CD4-positive, alpha-beta memory T cell (primary cell): Measurements from ENCODE around the gene TMEM87B. TPM values are rescaled to one million over a fixed set of nuclear protein-coding genes. Genes with fewer than 3 reads are reported as not detected.
A peak's percentile ranks its signal among the peaks of the same experiment; 100 is the strongest.

Source experiments
- CTCF ChIA-PET: fragments of 350-600 bp; sonication (Branson Sonifier 250); formaldehyde crosslinking; loops from one replicate; lab custom pipeline; 2021; ENCODE audit warnings: inconsistent platforms; ENCODE audit not compliant: partially characterized antibody; lab: Charles Lee
- POLR2A ChIA-PET: fragments of 350-600 bp; sonication (Branson Sonifier 250); formaldehyde crosslinking; loops from one replicate; lab custom pipeline; 2021; ENCODE audit not compliant: partially characterized antibody; lab: Charles Lee
- DNase-seq, 5 donors: peaks; one replicate each; pipeline versions ENCODE4 v3.0.0 to v3.0.0-alpha.2; 2020 to 2022; ENCODE audit warnings: mixed read lengths in 1 of 5
- H3K27ac ChIP-seq: one replicate; pipeline ENCODE4 v1.7.0; 2013; ENCODE audit warnings: low read depth, low read length
- H3K27me3 ChIP-seq: 2 replicates; pipeline ENCODE4 v1.7.0; 2013; ENCODE audit warnings: mild to moderate bottlenecking, low read length, moderate library complexity; ENCODE audit not compliant: insufficient read depth
- H3K36me3 ChIP-seq: 2 replicates; pipeline ENCODE4 v1.7.0; 2013; ENCODE audit warnings: mild to moderate bottlenecking, low read length, moderate library complexity; ENCODE audit not compliant: insufficient read depth
- H3K4me1 ChIP-seq: 2 replicates; pipeline ENCODE4 v1.7.0; 2013; ENCODE audit warnings: mild to moderate bottlenecking, low read length, moderate library complexity; ENCODE audit not compliant: insufficient read depth
- H3K4me3 ChIP-seq, 2 donors: one replicate each; pipeline ENCODE4 v1.7.0; 2013; ENCODE audit warnings: low read length in 2 of 2, mild to moderate bottlenecking in 1 of 2
- H3K9me3 ChIP-seq, 2 donors: one replicate each; pipeline ENCODE4 v1.7.0; 2013; ENCODE audit warnings: low read length in 2 of 2, control low read depth in 1 of 2; ENCODE audit not compliant: control insufficient read depth in 1 of 2
- H3K27ac Mint-ChIP-seq, 7 donors: one replicate each; pipeline ENCODE4 v1.8.0; 2020 to 2021; ENCODE audit warnings: mixed read lengths in 7 of 7, mild to moderate bottlenecking in 6 of 7, inconsistent platforms in 3 of 7, moderate library complexity in 3 of 7
- H3K27me3 Mint-ChIP-seq, 2 donors: one replicate each; pipeline ENCODE4 v1.8.0; 2020 to 2021; ENCODE audit warnings: mixed read lengths in 2 of 2
- H3K36me3 Mint-ChIP-seq, 2 donors: one replicate each; pipeline ENCODE4 v1.8.0; 2020 to 2021; ENCODE audit warnings: mixed read lengths in 2 of 2, inconsistent platforms in 1 of 2, mild to moderate bottlenecking in 1 of 2
- H3K4me1 Mint-ChIP-seq, 4 donors: one replicate each; pipeline ENCODE4 v1.8.0; 2020 to 2021; ENCODE audit warnings: mixed read lengths in 4 of 4, mild to moderate bottlenecking in 1 of 4
- H3K4me3 Mint-ChIP-seq, 8 donors: one replicate each; pipeline ENCODE4 v1.8.0; 2020 to 2021; ENCODE audit warnings: mixed read lengths in 8 of 8, mild to moderate bottlenecking in 7 of 8, moderate library complexity in 6 of 8, inconsistent platforms in 3 of 8
- H3K9me3 Mint-ChIP-seq, 8 donors: one replicate each; pipeline ENCODE4 v1.8.0; 2020 to 2021; ENCODE audit warnings: mixed read lengths in 8 of 8, mild to moderate bottlenecking in 5 of 8, inconsistent platforms in 3 of 8, moderate library complexity in 1 of 8
- intact Hi-C: fragments of 100-400 bp; cut with micrococcal nuclease; formaldehyde crosslinking; loops from one replicate; pipeline ENCODE4 v1.15.1; 2023
- polyA plus RNA-seq, 2 donors: library from polyadenylated mRNA; unstranded; fragments of 300-500 nt; fragmentation: Illumina TruSeq; gene quantifications; one replicate each; pipeline ENCODE4 v1.2.3, GENCODE V29; 2021
- total RNA-seq, 2 experiments: library from RNA; stranded (reverse); gene quantifications; one replicate each; pipeline ENCODE4 v1.2.3, GENCODE V29; 2021

TMEM87B gene
- total and polyA plus RNA-seq, 4 experiments from 2014 or later: 12.5 to 28.7 (median 21.8) TPM

DNA sequence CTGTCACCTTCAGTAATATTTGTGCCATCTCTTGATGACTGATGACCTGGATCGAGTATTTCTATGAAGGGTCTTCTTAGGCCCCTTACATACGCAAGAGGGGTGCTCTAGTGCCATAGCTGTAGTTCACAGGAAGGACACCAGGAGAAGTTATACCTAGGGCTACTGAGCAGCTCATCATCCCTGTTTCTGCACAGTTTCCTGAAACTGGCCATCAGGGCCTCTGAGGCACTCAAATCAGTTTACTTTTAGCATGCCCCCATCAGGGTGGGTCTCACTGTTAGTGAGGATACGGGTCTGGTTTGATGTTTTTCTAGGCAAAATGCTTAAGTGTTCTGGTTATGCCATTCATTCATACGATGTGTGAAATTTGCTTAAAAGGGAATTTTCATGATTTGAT is 63.1 kb downstream of the TMEM87B start:
- H3K4me3 Mint-ChIP-seq: no peak overlapping the region
- no peak overlapping the region for H3K27ac Mint-ChIP-seq
- H3K4me1 Mint-ChIP-seq: no peaks in the 10 kb centered on the region
- H3K9me3 Mint-ChIP-seq: no peaks in the 10 kb centered on the region
- no peaks in the 10 kb centered on the region for H3K4me1 ChIP-seq
- H3K27me3 Mint-ChIP-seq: no peaks in the 10 kb centered on the region
- H3K36me3 ChIP-seq: peaks cover 7% of the 10 kb centered on the region
- H3K27me3 ChIP-seq: no peaks in the 10 kb centered on the region
- peaks cover 35 to 41% of the 10 kb centered on the region in 2 donors for H3K36me3 Mint-ChIP-seq
- ChIA-PET POLR2A (no interaction called here), CTCF (no interaction called here)
- intact Hi-C loops: no loop called here
- no peak overlapping the region for H3K27ac ChIP-seq
- DNase-seq: no peak
- H3K4me3 ChIP-seq: no peak overlapping the region
- H3K9me3 ChIP-seq: no peaks in the 10 kb centered on the region

DNA sequence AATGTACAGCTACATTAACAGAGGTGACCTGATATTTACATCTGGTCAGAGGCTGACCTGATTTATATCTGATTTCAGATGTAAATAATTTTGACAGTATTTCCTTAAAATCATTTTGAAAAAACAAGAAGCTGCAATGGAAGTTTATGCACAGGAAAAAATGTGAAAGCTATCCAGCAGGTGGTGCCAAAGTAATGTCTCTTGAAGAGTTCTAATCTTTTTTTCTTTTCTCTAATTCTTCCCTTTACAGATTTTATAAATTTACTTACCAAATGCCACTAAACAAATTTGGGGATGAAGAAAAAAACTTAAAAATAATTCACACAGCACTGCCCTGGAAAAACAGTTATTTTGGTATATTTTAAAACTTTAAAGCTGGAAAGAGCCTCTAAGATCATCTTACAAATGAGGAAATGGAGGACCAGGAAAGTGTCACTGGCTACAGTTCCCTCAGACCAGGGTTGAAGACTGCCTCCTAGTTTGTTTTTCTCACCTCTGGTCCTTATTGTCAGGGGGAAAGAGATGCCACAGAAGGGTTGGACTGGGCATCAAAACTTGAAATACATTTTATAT is 66.7 kb downstream of the TMEM87B start:
- Histone ChIP-seq H3K36me3 (peaks cover 7% of the 10 kb centered on the region), H3K4me3 (no peak overlapping the region), H3K4me1 (no peaks in the 10 kb centered on the region), H3K9me3 (no peaks in the 10 kb centered on the region), H3K27ac (no peak overlapping the region), H3K27me3 (no peaks in the 10 kb centered on the region)
- Mint-ChIP-seq H3K4me3 (no peak overlapping the region), H3K27ac (peak overlapping the region in 3 of 7 donors; percentile 16 to 68 (median 38)), H3K9me3 (peaks cover 0 to 15% (median under 1%) of the 10 kb centered on the region in 8 donors), H3K4me1 (no peaks in the 10 kb centered on the region), H3K27me3 (no peaks in the 10 kb centered on the region), H3K36me3 (peaks cover 21 to 35% of the 10 kb centered on the region in 2 donors)
- intact Hi-C loops: loop anchor here (1.0 to 5.0 kb wide), 3 partner anchors 45 to 138 kb away; no protein-coding TSS in a partner anchor
- peak; percentile 46 to 58 (median 52) for DNase-seq
- ChIA-PET CTCF (interaction anchor here (0.6 to 2.5 kb wide), 26 partner anchors 9 to 380 kb away, joined by 3 to 21 read pairs (median 4); partner anchors contain the start of genes FBLN7, RGPD8 and ZC3H8), POLR2A (interaction anchor here (0.8 to 1.1 kb wide), 6 partner anchors 60 to 461 kb away, joined by 3 to 5 read pairs (median 3); partner anchors contain the start of gene ZC3H8)

DNA sequence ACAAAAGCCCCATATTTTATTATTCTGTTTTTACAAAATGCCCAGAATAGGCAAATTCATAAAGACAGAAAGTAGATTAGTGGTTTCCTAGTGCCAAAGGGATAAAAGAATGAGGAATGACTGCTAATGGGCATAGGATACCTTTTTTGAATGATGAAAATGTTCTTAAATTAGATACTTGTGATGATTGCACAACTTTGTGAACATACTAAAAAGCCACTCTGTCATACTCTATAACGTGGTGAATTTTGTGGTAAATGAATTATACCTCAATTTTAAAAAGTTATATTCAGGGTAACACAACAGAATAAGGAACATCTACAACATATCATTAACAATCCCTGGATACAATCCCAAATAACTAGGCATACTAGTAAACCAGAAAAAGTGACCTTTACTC is 74.0 kb downstream of the TMEM87B start:
- Mint-ChIP-seq H3K4me3 (no peak overlapping the region), H3K27me3 (no peaks in the 10 kb centered on the region), H3K27ac (no peak overlapping the region), H3K4me1 (peaks cover 5 to 11% (median 9%) of the 10 kb centered on the region in 4 donors), H3K36me3 (peaks cover 0 to 12% of the 10 kb centered on the region in 2 donors), H3K9me3 (peaks cover 0 to 47% (median 20%) of the 10 kb centered on the region in 8 donors)
- H3K36me3 ChIP-seq: no peaks in the 10 kb centered on the region
- H3K27me3 ChIP-seq: no peaks in the 10 kb centered on the region
- CTCF ChIA-PET: no interaction called here
- intact Hi-C loops: no loop called here
- no peak overlapping the region for H3K27ac ChIP-seq
- POLR2A ChIA-PET: no interaction called here
- no peak overlapping the region for H3K4me3 ChIP-seq
- H3K4me1 ChIP-seq: no peaks in the 10 kb centered on the region
- DNase-seq: no peak
- H3K9me3 ChIP-seq: no peaks in the 10 kb centered on the region

DNA sequence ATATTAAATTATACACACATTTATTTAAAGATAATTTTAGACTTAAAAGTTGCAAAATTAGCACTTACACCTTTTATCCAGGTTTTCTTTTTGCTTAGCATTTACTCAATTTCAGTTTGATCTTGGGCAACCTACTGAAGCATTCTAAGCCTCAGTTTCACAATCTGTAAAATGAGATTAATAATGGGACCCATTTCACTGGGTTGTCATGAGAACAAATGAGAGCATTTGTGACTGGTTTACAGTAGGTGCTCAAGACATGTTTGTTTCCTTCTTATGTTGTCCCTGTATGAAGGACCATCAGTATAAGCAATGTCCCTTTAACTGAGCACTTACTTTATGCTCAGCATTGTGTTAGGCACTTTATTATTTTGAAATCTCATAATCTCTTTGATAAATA is 78.3 kb downstream of the TMEM87B start:
- no peak overlapping the region for H3K4me3 Mint-ChIP-seq
- H3K27me3 ChIP-seq: no peaks in the 10 kb centered on the region
- DNase-seq: no peak
- peaks cover 2 to 26% of the 10 kb centered on the region in 2 donors for H3K36me3 Mint-ChIP-seq
- H3K9me3 ChIP-seq: no peaks in the 10 kb centered on the region
- peaks cover 0 to 26% (median 12%) of the 10 kb centered on the region in 8 donors for H3K9me3 Mint-ChIP-seq
- intact Hi-C loops: no loop called here
- no peaks in the 10 kb centered on the region for H3K36me3 ChIP-seq
- H3K4me1 ChIP-seq: peaks cover 4% of the 10 kb centered on the region
- ChIA-PET CTCF (interaction anchor here (2.9 kb wide), 1 partner anchor 12 kb away, joined by 8 read pairs; no protein-coding TSS in a partner anchor), POLR2A (no interaction called here)
- H3K27ac ChIP-seq: no peak overlapping the region
- H3K4me3 ChIP-seq: no peak overlapping the region
- H3K27me3 Mint-ChIP-seq: peaks cover 12 to 14% of the 10 kb centered on the region in 2 donors
- no peak overlapping the region for H3K27ac Mint-ChIP-seq
- peaks cover 12 to 19% (median 15%) of the 10 kb centered on the region in 4 donors for H3K4me1 Mint-ChIP-seq

DNA sequence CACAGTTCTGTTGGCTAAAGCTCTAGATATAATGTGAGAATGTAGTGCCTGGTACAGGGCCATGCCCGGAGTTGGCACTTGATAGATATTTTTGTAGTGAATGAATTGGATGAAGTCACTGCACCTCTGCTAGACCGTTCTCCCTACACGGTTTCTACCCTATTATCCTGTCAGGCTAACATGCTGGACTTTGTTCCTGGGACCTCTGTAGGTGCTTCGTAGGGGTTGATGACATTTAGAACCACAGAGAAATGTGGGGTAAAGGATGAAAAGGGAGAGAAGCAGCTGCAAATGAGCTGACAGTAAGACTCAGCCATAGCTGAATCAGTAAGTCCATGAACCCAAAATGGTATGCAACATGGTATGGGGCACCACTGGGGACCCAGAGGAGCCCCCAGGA is 79.1 kb downstream of the TMEM87B start:
- Histone ChIP-seq H3K4me3 (no peak overlapping the region), H3K9me3 (no peaks in the 10 kb centered on the region), H3K27ac (no peak overlapping the region), H3K36me3 (no peaks in the 10 kb centered on the region), H3K4me1 (peaks cover 4% of the 10 kb centered on the region), H3K27me3 (no peaks in the 10 kb centered on the region)
- Mint-ChIP-seq H3K9me3 (peaks cover 0 to 23% (median 11%) of the 10 kb centered on the region in 8 donors), H3K36me3 (peaks cover 2 to 26% of the 10 kb centered on the region in 2 donors), H3K4me3 (no peak overlapping the region), H3K4me1 (peaks cover 12 to 19% (median 15%) of the 10 kb centered on the region in 4 donors), H3K27me3 (peaks cover 12 to 14% of the 10 kb centered on the region in 2 donors), H3K27ac (no peak overlapping the region)
- intact Hi-C loops: no loop called here
- ChIA-PET CTCF (interaction anchor here (2.9 kb wide), 1 partner anchor 12 kb away, joined by 8 read pairs; no protein-coding TSS in a partner anchor), POLR2A (interaction anchor here (1.2 kb wide), 1 partner anchor 49 kb away, joined by 3 read pairs; no protein-coding TSS in a partner anchor)
- DNase-seq: no peak

DNA sequence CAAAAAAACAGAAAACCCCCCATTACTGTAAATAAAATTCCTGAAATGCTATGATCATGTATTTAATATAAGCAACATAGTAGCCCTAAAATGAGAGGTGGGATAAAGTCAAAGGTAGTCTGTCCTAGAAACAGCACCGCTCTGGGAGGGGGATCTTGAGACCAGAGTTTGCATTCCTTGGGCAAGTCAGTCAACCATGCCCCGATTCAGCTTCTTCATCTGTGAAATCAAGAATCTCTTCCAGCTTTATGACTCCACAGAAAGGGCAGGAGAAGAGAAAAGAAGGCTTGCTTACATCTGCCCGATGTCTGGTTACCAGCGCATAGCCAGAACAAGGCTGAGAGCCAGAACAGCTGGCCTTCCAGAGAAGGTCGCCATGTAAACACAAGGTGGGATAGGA is 81.0 kb downstream of the TMEM87B start:
- H3K4me3 ChIP-seq: no peak overlapping the region
- intact Hi-C loops: no loop called here
- H3K4me1 ChIP-seq: peaks cover 4% of the 10 kb centered on the region
- ChIA-PET POLR2A (no interaction called here), CTCF (interaction anchor here (2.9 kb wide), 1 partner anchor 14 kb away, joined by 8 read pairs; no protein-coding TSS in a partner anchor)
- H3K27me3 Mint-ChIP-seq: peaks cover 16 to 20% of the 10 kb centered on the region in 2 donors
- H3K9me3 ChIP-seq: no peaks in the 10 kb centered on the region
- peak overlapping the region in 1 of 8 donors; percentile 33 for H3K4me3 Mint-ChIP-seq
- H3K9me3 Mint-ChIP-seq: peaks cover 0 to 23% (median 11%) of the 10 kb centered on the region in 8 donors
- H3K27ac Mint-ChIP-seq: peak overlapping the region in 2 of 7 donors; percentile 31 to 45
- no peak for DNase-seq
- peaks cover 12 to 19% (median 15%) of the 10 kb centered on the region in 4 donors for H3K4me1 Mint-ChIP-seq
- H3K36me3 ChIP-seq: no peaks in the 10 kb centered on the region
- peaks cover 2 to 26% of the 10 kb centered on the region in 2 donors for H3K36me3 Mint-ChIP-seq
- H3K27ac ChIP-seq: no peak overlapping the region
- no peaks in the 10 kb centered on the region for H3K27me3 ChIP-seq

DNA sequence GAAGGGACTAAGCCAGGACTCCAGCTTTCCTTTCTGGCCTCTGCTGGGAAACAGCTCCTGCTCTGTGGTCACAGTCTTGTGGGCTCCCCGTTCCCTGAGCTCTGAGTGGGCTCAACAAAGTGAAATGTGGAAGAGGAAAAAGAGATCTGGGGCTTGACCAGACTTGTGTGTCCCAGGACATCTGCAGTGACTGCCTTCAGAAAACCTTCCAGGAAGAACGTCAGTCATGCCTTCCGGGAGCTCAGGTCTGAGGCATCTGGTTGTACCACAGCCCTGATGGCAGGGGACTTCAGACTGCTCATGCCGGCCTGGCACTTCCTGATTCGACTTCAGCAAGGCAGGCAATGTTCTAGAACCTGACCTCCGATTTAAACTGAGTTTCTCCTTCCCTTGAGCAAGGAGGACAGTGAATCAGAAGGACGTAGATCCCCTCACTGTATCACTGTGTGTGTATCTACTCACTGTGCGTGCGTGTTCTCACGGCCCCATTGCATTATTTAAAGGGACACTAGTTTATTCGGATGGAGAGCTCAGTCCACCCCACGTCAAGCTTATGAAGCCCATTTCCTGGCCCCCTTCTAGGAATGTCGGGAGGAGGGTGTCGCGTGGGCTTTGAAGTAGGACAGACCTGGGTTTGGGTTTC is 82.6 kb downstream of the TMEM87B start:
- Histone ChIP-seq H3K27ac (no peak overlapping the region), H3K9me3 (no peaks in the 10 kb centered on the region), H3K36me3 (no peaks in the 10 kb centered on the region), H3K27me3 (no peaks in the 10 kb centered on the region), H3K4me3 (peak overlapping the region; percentile 27 to 36), H3K4me1 (peaks cover 4% of the 10 kb centered on the region)
- H3K4me3 Mint-ChIP-seq: peak overlapping the region; percentile 43 to 79 (median 62)
- peak in 1 of 5 donors; percentile 3 for DNase-seq
- H3K36me3 Mint-ChIP-seq: peaks cover 2 to 23% of the 10 kb centered on the region in 2 donors
- H3K9me3 Mint-ChIP-seq: peaks cover 0 to 16% (median 7%) of the 10 kb centered on the region in 8 donors
- intact Hi-C loops: no loop called here
- H3K27me3 Mint-ChIP-seq: peaks cover 16 to 20% of the 10 kb centered on the region in 2 donors
- peaks cover 7 to 11% (median 10%) of the 10 kb centered on the region in 4 donors for H3K4me1 Mint-ChIP-seq
- H3K27ac Mint-ChIP-seq: peak overlapping the region in 3 of 7 donors; percentile 57 to 75 (median 58)
- CTCF ChIA-PET: interaction anchor here (0.6 to 2.0 kb wide), 3 partner anchors 10 to 18 kb away, joined by 3 to 5 read pairs (median 3); no protein-coding TSS in a partner anchor
- POLR2A ChIA-PET: interaction anchor here (0.6 to 1.1 kb wide), 4 partner anchors 17 to 94 kb away, joined by 3 to 6 read pairs (median 4); no protein-coding TSS in a partner anchor
